Globus pallidus (tissue), 1 donor: ENCODE measurements around the gene AFF2.
"Not testable (repeated sequence)": the region's sequence is repeated elsewhere in the genome, so short reads cannot be mapped to it uniquely, and the experiment has no call there.

Experiments used
- DNase-seq: peaks from one replicate; pipeline ENCODE4 v3.0.0-alpha.2; 2015; ENCODE audit warnings: low spot score

Gene AFF2

DNA sequence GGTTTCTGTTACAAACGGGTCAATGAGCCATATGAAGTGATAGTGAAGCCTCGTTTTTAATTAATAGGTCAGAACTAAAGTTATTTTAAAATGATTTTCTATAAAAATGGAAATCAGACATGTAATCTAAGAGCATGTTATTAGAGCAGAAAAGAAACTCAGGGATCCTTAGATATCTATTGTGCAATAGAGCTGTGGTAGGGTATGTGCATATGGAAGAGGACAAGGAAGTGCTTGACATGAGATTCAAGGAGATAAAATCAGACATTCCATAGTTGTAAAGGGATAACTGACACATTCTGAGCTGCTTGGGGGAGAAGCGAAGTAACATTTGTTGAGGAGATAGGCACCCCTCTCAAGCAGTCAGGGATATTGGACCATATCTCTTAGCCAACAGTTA is 143.0 kb downstream of the AFF2 start:
- DNase-seq: no peak

DNA sequence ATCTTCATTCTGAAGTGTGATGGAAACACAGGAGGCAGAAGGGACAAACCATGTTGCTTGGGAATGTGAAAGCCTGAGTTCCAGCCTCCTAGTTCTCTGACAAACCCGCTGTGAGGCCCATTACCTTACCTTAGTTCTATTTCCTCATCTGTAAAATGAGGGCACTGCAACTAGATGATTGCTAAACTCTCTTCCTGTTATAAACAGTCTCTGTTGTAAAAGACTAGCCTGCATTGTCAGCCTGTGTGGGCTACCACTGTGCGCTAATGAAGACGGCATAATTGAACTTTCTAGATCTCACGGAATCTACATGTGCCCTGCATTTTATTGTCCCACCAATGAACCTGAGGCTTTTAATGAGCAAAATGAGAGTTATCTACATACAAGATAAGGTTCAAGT is 147.2 kb downstream of the AFF2 start:
- DNase-seq: no peak

DNA sequence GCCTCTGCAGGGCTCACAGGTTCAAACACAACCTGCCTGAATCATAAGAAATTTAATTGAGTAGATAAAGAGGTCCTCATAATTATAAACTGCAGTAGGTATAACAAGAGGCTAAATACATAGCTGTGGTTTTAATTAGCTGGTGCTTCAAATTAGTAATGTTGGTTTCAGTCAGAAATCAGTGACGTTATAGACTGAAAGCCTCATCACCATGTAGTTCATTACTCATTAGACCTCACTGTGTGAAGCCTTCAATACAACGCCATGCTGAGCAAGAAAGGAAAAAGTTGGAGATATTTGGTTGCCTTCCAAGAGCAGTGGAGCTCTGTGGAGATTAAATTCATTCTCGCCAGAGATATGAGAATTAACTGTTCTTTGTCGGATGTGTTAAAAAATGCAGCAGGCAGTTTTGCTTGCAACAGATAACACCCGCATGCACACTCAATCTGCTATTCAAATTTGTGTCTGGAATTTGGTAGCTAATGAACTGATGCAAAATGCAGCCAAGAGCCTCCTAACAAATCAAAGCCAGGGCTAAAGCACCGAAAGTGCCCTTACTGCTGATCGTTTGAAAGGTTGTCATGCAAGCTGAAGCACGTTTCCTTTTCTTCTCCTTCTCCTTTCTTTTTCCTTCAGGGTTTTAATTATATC is 148.9 kb downstream of the AFF2 start:
- DNase-seq: no peak

DNA sequence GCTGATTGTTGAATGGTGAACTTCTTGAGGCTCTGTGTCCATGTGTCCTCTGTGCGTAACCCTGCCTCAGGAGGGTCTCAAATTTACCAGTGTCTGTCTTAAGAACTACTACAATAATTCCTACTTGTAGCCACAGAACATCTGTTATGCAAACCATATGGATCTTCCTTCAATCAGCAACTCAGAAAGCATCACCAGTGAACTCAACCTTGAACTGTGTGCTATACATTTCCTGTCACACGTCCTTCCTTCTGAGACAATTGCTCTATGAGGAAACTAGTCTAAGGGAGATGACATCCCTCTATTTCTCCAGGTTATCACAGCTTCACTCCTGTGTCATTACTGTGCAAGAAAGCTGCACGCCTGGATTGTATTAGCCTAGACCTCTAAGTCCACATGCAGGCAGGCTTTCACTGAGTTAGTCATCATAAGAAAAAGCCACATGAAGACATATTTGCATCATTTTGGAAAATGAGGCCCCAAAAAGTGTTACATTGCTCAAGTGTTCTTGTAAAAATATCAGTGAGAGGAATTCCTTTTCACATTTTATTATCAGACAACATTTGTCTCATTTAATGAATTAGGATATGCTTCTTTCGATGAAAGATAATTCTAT is 157.8 kb downstream of the AFF2 start:
- DNase-seq: no peak

DNA sequence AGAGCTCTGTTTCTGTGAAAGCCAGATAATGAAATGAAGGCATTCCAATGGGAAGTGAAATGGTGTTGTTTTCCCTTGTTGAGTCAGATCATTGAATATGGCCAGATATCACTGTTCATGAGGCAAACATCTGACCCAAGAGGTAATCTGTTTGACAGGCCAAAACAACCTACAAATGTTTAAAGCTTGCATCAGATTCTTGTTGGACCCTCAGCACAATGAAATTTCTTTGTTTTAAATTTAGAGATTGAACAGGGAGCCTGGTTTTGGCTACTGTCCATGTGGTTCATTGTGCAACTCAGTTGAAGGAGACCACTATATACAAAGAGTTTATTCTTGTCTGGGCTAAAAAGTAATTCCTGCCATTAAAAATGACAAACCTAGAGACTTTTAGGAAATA is 159.1 kb downstream of the AFF2 start:
- DNase-seq: no peak

DNA sequence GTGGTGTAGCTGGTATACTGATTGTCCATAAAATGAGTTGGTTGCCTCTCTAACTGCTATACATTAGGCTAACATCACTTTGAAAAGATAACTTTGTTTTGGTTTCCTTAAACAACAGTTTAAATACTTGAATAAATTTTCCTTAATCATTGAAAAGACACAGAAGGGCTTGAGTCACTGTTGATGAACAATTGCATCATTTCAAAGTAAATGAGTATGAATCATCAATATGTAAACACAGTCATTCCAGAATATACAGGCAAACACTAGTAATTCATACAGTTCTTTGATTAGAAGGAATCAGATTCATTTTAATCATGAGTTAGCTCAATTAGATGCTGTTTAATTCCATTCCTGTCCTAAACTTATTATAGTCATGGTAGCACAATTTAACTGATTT is 160.6 kb downstream of the AFF2 start:
- no peak for DNase-seq

DNA sequence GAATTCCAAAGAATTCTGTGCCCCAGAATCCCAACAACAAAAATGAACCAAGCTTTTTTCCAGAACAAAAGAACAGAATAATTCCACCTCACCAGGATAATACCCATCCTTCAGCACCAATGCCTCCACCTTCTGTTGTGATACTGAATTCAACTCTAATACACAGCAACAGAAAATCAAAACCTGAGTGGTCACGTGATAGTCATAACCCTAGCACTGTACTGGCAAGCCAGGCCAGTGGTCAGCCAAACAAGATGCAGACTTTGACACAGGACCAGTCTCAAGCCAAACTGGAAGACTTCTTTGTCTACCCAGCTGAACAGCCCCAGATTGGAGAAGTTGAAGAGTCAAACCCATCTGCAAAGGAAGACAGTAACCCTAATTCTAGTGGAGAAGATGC is 161.6 kb downstream of the AFF2 start:
- no peak for DNase-seq

DNA sequence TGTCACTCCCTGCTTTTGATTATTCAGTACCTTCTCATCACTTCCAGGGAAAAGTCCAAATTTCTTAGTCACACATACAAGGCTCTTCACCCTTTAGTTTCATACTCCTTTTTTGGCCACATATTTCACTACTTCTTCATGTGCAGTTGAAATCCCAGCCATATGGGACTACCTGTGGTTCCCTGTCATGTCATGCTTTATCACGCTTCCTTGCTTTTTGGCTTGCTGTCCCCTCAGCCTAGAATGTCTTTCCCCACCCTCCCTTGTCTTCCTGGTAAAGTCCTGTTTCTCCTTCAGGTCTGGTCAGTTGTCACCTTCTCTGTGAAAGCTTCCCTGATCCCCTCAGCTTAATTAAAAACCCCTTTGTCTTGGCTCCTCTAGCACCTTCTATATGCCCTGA is 163.8 kb downstream of the AFF2 start:
- DNase-seq: no peak

DNA sequence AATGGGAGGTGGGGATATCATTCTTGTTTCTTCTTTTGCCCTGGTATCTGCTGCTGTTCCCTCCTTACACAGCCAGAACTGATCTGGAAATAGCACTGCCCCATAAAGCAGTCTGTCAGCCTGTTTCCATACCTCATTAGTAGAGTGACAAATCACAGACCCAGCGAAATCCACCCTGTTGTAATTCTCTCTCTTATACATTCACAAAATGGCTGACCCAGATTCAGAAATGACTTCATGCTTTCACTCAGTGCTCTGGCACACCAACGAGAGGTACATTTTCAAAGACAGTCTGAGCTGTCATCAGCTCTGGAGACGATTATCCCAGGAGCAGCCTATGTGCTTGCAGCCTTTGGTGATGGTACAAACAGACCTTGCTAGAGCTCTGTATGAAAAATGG is 164.6 kb downstream of the AFF2 start:
- no peak for DNase-seq

DNA sequence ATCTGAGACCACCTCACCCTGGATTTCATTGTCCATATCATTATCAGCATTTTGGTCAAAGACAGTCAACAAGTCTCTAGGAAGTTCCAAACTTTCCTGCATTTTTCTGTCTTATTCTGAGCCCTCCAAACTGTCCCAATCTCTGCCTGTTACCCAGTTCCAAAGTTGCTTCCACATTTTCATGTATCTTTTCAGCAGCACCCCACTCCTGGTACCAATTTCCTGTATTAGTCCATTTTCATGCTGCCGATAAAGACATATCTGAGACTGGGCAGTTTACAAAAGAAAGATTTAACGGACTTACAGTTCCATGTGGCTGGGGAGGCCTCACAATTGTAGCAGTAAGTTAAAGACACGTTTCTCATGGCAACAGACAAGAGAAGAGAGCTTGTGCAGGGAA is 168.8 kb downstream of the AFF2 start:
- not testable (repeated sequence) for DNase-seq

DNA sequence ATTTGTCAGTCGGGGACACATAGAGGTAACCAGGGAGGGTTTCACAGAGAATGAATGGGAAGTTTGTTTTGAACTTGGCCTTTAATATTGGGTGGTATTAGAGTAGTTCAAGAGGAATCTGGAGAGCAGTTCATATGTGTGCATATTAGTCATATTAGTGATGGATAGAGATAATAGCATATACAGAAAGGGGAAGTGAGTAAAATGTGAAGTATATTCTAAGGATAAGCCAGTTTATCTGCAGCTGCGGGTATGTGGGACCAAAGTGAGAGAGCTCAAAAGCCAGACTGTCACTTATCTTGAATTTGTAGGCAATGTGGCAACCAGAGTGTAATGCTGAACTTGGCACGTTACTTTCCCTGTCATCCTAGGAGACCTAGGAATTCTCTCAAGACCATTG is 169.9 kb downstream of the AFF2 start:
- DNase-seq: no peak

DNA sequence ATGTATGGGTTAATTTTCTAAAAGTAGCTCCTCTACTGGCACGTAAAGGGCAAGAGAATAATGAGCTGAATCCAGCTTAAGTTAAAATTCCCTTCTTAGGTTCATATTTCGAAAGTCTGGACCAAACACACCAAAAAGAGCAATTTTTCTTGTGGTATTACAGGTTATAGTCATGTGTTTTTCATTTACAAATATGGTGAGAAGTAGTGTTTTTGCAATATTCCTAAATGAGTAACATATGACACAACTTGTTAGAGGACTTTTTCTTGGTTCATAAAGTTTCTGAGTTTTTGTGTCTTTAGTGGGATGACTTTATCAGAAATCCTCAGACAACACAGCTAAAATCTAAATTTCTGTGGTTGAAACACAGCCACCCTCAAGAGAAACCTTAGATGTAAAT is 172.1 kb downstream of the AFF2 start:
- DNase-seq: no peak

DNA sequence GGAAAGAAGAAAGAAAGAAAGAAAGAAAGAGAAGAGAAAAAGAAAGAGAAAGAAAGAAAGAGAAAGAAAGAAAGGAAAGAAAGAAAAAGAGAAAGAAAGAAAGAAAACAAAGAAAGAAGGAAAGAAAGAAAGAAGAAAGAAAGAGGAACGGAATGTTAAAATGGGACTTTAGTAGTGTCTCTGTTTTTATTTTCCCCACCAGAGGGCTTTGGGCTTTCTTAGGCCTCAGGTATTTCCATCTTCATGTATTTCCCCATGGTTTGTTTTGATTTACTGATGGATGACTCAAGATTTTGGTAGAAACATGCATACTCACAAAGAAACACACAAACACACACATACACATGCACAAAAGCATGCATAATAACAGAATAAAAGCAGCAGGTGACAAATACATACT is 181.2 kb downstream of the AFF2 start:
- DNase-seq: no peak

DNA sequence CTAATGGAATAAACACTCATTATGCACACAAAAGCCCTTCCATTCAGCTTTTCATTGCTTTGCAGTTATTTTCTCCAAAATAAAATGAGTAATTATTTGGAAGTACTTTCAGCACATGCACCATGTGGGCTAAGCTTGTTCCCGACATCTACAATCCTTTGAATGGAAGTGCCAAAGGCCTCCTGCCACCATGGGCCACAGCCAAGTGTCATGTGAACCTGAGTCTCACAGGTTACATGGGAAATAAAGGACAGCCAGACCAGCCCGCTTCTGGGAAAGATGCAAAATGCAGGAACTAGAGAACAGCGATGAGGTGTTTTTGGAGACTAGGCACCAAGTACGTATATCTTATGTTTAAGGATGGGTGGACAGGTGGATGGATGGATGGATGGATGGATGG is 181.8 kb downstream of the AFF2 start:
- no peak for DNase-seq

DNA sequence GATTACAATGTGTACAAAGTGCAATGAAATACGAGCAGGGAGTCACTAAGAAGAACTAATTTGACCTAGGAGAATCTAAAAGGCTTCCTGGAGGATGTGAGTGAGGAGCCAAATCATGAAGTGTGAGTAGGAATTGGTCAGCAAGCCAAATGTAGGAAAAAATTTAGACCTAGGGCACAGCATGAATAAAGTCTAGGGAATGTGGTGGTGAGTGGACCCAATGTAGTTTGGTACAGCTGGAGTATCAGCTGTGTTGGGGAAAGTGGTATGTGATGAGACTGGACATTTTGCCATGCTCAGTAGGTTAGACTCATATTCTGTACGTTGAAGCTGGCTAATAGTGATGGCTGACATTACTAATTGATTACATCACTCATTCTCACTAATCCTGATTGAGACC is 191.0 kb downstream of the AFF2 start:
- no peak for DNase-seq

DNA sequence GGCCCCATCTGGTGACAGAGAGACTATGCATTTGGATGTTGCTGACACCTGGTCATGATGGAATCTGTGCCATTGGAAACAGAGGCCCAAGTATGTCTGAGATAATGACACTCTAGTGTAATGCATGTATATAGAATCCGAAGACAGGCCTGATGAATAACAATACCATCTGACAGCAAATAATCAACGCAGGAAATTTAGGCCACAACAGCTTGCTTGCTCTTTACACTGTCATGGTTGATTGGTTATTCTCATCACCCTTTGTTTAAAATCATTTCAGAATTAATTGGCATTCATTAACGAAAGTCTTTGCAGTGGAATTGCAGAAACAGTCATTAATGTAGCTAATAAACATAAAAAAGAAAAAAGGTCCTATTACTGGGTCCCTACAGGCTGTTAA is 194.8 kb downstream of the AFF2 start:
- no peak for DNase-seq

DNA sequence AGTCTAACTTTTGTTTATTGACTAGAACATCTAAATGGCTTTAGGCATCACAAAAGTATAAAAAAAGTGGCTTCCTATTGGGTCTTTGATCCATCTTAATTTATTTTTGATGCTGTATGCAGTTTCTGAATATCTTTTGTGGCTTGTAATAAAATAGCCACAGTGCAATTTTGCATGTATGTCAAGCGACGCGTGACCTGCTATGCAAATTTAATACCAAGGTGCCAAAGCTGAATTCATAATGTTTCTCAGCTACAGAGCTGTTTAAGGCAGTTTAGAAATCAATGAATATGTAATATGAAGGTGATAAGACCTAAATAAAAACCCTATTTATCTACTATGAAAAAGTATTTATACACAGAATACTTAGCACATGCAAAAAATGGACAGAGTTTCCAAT is 197.8 kb downstream of the AFF2 start:
- no peak for DNase-seq

DNA sequence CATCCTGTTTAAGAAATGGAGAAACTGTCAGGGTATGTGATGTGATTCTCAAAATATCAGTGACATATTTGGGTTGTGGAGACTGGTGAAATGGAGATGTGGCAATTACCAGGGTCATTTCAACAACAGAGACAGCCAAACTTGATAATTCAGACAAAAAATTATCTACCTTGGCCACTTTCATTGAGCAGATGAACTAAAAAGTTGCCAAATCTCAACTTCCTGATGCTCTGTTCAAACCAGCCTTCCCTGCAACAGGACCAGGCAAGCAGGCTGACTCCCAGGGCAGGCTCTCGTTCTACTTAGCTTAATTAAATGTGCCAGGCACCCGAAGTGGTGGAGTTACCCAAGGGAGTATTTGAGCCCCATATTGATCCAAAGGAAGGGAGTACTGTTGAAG is 199.6 kb downstream of the AFF2 start:
- DNase-seq: no peak

DNA sequence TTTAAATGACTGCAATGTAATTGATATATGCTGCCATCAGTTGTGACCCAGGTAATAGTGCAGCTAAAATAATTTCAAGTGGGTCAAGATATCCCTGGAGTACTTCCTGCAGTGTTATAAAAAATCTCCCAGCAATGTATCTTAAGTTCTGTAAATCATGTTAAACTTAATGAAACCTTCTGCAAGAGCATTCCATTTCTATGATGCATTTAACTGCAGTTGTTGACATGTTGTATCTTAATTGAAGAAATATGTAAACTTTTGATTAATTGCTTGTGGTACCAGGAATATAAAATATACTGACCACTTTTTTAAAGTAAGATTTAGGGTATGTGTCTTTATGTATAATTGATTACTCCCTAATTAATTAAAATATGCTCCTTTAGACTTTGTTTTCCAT is 213.6 kb downstream of the AFF2 start:
- no peak for DNase-seq

DNA sequence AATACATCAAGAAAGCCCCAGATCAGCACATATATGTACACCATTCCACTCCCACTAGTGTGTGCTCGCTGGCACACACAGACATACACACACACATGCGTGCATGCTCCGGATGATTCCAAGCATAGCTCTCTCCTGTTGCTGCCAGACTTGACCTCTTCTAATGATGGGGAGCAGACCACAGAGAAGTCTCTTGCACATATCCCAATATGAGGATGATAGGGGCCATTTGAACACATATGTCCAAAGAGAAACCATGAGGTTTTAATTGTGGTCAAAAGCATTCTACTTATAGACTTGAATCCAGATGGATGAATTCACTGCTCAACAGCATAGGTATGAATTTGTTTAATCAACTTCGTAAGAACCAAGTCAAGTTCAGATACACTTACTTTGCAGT is 214.9 kb downstream of the AFF2 start:
- DNase-seq: no peak

DNA sequence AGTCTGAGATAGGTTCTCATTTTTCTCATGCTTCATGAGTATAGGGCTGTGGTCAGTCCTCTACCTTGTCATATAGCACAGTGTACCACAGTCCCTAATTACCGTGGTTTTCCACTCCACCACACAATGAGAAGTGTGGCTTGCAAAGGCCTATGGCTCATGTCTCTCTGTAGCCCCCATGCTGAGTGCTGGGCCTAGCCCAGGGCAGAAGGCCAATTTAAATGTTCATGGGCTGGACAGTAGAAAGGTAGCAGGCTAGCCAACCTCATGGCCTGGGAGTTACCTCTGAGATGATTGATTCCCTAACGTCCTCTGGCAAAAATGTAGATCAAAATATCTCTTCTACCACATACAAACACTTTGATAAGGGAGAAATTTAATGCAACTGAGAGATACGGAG is 222.5 kb downstream of the AFF2 start:
- no peak for DNase-seq

DNA sequence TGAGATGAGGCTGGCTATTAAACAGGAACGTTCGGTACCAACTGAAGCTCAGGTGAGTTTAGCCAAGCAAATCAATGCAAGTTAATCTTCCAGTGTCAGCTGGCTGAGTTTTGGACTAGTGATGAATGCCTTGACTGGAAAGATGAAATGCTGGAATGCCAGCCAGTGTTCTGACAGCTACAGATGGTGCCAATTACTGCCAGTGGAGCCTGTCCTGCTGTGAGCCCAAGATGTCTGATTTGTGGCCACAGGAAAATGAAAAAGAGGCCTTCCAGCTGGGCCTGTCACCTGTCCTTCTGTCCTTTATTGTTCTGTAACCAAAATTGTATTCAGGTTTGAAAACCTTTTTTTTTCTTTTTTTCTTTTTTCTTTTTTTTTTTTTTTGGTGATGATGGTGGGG is 223.1 kb downstream of the AFF2 start:
- DNase-seq: no peak

DNA sequence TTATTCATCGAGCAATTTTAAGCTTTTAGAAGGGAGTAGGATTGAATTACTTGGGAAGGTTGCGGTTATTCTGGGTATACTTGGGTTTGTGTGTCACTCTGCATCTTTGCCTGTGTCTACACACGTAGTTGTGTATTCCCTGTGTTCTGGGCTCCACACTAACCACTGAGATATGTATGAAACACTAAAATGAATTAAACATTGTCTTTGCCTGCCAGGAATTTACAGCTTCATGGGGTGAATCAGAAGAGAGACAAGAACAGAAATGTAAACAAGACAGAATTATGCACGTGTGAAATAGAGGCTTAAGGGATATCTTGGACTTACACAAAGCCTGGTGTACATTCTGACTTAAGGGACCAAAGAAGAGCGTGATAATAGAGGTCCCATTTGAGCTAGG is 228.5 kb downstream of the AFF2 start:
- DNase-seq: no peak

DNA sequence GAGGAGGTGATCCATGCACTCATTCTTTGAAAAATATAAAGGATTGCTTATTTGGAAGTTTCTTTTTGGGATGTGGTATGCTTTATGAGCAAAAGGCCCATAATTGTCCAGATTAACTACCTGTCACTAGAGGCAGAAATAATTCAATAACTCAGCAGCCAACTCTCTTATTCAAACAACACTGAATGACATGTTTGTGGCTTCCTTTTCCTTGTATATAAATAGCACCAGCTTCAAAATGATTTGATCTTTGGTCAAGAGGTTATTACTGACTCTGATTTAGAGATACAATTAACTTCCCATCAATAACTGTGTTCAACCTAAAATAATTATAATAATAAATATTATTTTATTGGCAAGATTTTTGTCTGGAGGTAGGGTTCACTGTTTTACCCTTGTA is 232.3 kb downstream of the AFF2 start:
- DNase-seq: no peak

DNA sequence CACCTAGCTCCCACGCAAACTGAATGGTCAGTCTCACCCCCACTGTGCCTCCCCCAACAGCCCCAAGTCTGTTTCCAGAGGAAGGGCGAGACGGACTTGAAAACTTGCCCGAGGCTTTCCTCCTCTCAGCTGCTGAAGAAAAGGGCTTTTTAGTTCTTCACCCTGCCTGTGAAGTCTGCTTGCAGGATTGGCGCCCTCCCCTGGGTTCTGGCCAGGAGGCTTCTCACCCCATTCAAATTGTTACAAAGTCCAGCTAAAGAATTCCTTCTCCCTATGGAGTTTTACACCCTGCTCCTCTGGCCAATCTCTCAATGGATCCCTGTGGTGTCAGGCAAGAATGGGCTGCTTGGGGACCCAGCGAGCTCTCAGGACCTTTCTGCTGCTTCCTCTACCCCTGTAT is 241.0 kb downstream of the AFF2 start:
- no peak for DNase-seq
